HL-60/S4 treated with retinoic acid at 250 ng/mL for 4 days and 3 days (cell line): ENCODE measurements around the gene MRPS33.
"Not testable (repeated sequence)": the region's sequence is repeated elsewhere in the genome, so short reads cannot be mapped to it uniquely, and the experiment has no call there.

ENCODE experiments used
- in situ Hi-C: fragments of 300-500 bp; cut with MboI; formaldehyde crosslinking; loops from 2 replicates; pipeline ENCODE4 v1.7.0; 2022; ENCODE audit warnings: low sequenced_read_pairs

Gene MRPS33

DNA sequence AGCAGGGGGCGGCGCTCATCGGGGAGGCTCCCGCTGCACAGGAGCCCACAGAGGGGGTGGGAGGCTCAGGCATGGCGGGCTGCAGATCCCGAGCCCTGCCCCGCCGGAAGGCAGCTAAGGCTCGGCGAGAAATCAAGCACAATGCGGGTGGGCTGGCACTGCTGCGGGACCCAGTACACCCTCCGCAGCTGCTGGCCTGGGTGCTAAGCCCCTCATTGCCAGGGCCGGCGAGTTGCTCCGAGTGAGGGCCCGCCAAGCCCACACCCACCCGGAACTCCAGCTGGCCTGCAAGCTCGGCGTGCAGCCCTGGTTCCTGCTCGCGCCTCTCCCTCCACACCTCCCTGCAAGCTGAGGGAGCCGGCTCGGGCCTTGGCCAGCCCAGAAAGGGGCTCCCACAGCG, 57.8 kb downstream of the MRPS33 start:
- in situ Hi-C loops, result not testable (repeated sequence)
